Right renal cortex interstitium (tissue), 3 donors: ENCODE measurements around the gene TSN. TPM values are rescaled to one million over a fixed set of nuclear protein-coding genes. Genes with fewer than 3 reads are reported as not detected.

Source experiments
- DNase-seq, 3 donors: peaks; one replicate each; pipeline ENCODE4 v3.0.0-alpha.2; 2013; ENCODE audit warnings: low read depth in 3 of 3, low spot score in 2 of 3
- polyA plus RNA-seq, 3 donors: library from polyadenylated mRNA; unstranded; fragments of 120-200 nt; gene quantifications; one replicate each; pipeline ENCODE4 v1.2.1, GENCODE V29; 2013; ENCODE audit not compliant: insufficient read length in 3 of 3

Gene TSN
- polyA plus RNA-seq, 3 donors: 95.9 to 106 (median 101) TPM

DNA sequence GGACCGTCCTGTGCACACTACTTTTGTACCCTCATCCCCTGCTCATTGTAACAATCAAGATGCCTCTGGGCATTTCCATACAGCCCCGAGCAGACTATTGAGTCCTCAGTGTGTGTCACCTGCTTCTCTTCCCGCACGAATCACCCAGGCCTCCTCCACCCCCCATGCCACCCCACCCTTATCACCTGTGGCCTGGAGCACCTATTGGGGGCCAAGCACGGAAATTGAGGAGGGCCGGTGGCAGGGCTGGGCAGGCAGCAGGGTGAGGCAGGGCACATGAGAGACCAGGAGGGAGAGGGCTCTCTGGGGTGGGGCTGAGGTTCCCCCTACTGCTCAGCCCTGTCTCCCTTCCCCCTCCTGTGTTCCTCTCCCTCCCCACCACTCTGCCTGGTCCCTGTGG, 14.5 kb upstream of the TSN start:
- DNase-seq: no peak

GRCh38 chr2:121741450-121741849, 14.0 kb upstream of the TSN start:
- DNase-seq: no peak

DNA sequence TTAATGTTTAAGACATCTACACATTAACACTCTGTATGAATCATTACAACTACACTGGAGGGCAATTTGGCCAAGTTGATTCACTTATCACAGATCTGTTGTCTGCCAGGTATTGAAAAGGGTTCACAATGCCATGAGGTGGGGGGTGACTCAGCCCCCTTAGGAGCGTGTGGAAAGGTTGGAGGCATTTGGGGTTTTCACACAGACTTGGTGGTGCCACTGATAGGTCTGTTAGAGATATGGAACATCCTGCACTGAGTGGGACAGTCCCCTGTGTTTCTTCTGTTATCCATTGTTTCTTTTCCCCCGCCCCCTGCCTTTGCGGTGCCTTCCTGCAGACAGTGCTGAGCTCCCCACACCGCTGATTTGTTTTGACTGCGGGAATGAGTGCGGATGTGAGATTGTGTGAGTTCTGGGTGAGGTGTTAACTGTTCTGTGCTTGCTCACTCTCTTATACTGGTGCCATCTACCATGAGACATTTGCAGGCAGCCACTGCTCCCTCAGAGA, 9.3 kb upstream of the TSN start:
- DNase-seq: no peak

GRCh38 chr2:121748202-121748601, 7.2 kb upstream of the TSN start:
- no peak for DNase-seq

GRCh38 chr2:121754851-121755236, 607 bp upstream of the TSN start:
- no peak for DNase-seq

DNA sequence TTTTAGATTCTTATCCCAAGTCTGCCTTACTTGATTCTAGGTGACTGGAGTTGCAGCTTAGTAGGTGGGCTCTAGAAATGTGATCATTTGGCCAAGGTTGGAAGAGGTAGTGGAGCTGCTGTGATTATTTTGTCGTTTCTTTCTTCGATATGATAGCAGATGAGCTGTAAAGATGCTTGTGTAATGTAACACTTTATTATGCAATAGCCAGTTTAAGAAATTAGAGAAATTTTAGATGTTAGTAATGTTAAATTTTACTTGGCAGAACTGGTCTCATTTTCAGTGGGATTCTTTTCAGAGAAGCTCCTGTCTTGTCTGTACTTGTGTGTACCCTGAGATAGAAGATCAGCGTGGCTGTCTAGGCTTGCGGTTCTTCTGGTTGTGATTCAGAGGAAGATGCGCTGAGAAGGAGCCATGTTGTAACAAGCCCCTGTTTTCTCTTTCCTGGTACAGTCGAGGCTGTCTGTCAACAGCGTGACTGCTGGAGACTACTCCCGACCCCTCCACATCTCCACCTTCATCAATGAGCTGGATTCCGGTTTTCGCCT, 9.3 kb downstream of the TSN start:
- no peak for DNase-seq

DNA sequence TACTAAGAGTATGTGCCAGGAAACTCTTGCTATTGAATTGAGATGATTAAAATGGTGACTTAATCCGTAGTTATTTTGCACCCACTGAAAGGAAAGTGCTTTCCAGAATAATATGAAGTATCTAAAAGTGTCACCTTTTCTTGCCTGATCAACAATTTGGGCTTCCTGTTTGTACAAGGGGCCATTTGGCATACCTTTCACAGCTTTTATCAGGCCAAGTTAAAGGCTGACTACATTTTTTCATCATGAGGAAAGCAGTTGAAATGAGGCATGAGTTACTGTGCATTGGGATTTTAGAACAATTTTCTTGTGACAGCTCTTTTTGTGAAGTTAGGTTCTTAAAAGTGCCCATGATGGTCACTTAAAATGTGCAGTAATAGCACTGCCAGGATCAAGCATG, 11.2 kb downstream of the TSN start:
- no peak for DNase-seq

- DNase-seq: no peak
These were observed 12.8 kb downstream of the TSN start for GRCh38 chr2:121768143-121768755.

DNA sequence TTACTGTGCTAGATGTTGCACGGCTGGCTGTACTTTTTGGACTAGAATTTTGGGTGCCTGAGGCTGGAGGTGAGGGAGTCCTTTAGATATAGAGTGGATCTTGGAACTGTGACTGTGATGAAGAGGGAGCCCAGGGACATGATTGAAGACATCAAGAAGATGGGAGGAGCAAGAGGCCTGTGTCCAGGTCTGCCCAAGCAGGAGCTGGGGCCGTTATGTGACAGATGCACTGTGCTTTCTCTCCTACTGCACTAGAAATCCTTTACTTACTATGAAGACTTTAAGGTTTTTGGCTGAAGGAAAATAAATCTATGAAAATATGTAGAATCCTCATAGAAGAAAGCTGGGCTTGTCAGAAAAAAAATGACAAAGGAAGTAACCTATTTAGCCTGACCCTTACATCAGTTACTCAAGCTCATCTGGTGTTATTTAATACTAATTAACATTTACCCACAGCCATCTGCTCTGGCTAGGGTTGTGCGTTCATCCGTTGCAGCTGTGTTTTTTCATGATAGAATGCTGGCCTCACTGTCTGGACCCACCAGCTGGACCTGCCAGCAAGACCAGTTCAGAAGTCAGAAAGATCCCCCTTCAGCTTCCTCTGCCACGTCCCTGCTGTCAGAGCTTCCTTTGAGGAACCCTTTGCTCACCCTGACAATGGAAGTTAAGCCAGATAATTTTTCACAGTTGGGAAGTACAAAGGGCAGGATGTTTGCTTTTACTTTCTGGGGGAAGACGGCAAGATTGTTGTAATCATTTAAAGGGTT, 16.7 kb downstream of the TSN start:
- peak in 2 of 3 donors; percentile 45 to 59 for DNase-seq

- DNase-seq: no peak
These were observed 18.8 kb downstream of the TSN start for GRCh38 chr2:121774235-121774634.

GRCh38 chr2:121776361-121776760, 20.9 kb downstream of the TSN start:
- no peak for DNase-seq

GRCh38 chr2:121776885-121777698, 21.6 kb downstream of the TSN start:
- DNase-seq: no peak

DNA sequence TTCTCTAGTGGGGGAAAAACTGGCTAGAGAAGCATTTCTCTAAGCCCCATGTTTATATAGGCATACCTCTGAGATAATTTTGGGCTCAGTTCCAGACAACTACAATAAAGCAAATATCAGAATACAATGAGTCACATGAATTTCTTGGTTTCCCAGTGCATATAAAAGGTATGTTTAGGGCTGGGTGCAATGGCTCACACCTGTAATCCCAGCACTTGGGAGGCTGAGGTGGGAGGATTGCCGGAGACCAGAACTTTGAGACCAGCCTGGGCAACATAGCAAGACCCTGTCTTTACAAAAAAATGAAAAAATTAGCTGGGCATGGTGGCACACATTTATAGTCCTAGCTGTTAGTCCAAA, 22.2 kb downstream of the TSN start:
- no peak for DNase-seq

DNA sequence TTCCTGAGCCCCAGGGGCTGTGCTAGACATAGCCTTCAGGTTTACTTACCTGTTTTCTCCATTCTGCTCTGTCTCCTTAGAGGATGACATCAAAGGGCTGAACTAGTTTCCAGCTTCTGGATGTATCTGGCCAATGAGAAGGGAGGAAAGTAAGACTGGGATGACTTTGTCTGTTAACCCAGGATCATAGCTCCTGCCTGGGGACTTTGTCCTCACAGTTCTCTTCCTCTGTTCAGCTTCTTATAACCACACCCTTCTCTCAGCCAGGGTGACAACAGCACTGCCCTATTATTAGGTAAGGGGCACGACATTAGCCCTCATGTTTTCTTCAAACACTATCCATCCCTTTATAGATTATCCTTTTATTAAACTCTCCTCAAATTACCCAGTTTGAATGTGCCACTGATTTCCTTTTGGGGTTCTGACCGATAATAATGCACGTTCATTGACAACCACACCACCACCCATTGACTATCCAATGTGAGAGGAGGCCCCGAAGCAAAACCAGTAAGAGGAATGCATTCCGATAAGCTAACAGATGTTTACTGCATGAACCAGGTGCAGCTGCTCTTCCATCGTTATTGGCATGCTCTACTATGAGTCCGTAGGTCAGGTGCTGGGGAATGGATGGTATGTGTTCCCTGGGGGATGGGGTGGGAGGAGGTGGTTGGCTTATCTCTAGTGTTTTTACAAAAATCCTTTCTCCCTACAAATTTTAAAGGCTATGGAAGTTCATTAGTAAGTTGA, 23.5 kb downstream of the TSN start:
- DNase-seq: no peak

- DNase-seq: no peak
These were observed 27.7 kb downstream of the TSN start for GRCh38 chr2:121783180-121783579.

GRCh38 chr2:121788685-121789084, 33.2 kb downstream of the TSN start:
- no peak for DNase-seq

- no peak for DNase-seq
These were observed 35.0 kb downstream of the TSN start for GRCh38 chr2:121790276-121790956.

- no peak for DNase-seq
These were observed 35.8 kb downstream of the TSN start for GRCh38 chr2:121791290-121791689.

- DNase-seq: peak in 1 of 3 donors; percentile 45
These were observed 36.4 kb downstream of the TSN start for GRCh38 chr2:121791801-121792221.

- no peak for DNase-seq
These were observed 38.4 kb downstream of the TSN start for GRCh38 chr2:121793816-121794215.
